ENCODE measurements around the gene DPF3. TPM values are rescaled to one million over a fixed set of nuclear protein-coding genes. Genes with fewer than 3 reads are reported as not detected.

DPF3 gene
- total RNA-seq, 4 donors from 2014 or later = under 0.01 to 2.7 (median 0.61) TPM; not detected in 1

GRCh38 chr14:72686101-72686500 lies 207.8 kb downstream of the DPF3 start:
- Histone ChIP-seq H3K27me3 (no peaks in the 10 kb centered on the region), H3K4me3 (no peak overlapping the region), H3K36me3 (no peaks in the 10 kb centered on the region), H3K27ac (no peak overlapping the region), H3K4me1 (no peaks in the 10 kb centered on the region), H3K9me3 (no peaks in the 10 kb centered on the region)
- intact Hi-C loops (cut with DNase I) = no loop called here
- DNase-seq = no peak
- TF ChIP-seq POLR2A (IDR thresholded peaks at IDR 0.05) = no peak
- WGBS, 2 donors = 33 to 45% methylated on average over 1 of the region's 1 CpG

GRCh38 chr14:72685456-72685855 lies 208.4 kb downstream of the DPF3 start:
- no peak for DNase-seq
- H3K9me3 ChIP-seq = no peaks in the 10 kb centered on the region
- TF ChIP-seq CTCF (IDR thresholded peaks at IDR 0.05) (no peak), POLR2A (IDR thresholded peaks at IDR 0.05) (no peak)
- no peaks in the 10 kb centered on the region for H3K4me1 ChIP-seq
- H3K27me3 ChIP-seq = no peaks in the 10 kb centered on the region
- intact Hi-C loops (cut with DNase I) = no loop called here
- H3K27ac ChIP-seq = no peak overlapping the region
- no peak overlapping the region for H3K4me3 ChIP-seq
- H3K36me3 ChIP-seq = no peaks in the 10 kb centered on the region
- 95 to 96% methylated on average over 3 of the region's 3 CpGs for WGBS, 2 donors

- TF ChIP-seq CTCF (IDR thresholded peaks at IDR 0.05) (no peak), POLR2A (IDR thresholded peaks at IDR 0.05) (no peak)
- no peak overlapping the region for H3K4me3 ChIP-seq
- DNase-seq = no peak
- no peak overlapping the region for H3K27ac ChIP-seq
- intact Hi-C loops (cut with DNase I) = no loop called here
- no peaks in the 10 kb centered on the region for H3K4me1 ChIP-seq
- WGBS, 2 donors = 60 to 68% methylated on average over 4 of the region's 4 CpGs
- H3K9me3 ChIP-seq = no peaks in the 10 kb centered on the region
- no peaks in the 10 kb centered on the region for H3K27me3 ChIP-seq
- H3K36me3 ChIP-seq = no peaks in the 10 kb centered on the region
Observed at GRCh38 chr14:72683787-72684186, 210.1 kb downstream of the DPF3 start.

GRCh38 chr14:72682188-72682587 lies 211.7 kb downstream of the DPF3 start:
- H3K36me3 ChIP-seq = no peaks in the 10 kb centered on the region
- no peak overlapping the region for H3K27ac ChIP-seq
- WGBS, 2 donors = 65 to 86% methylated on average over 5 of the region's 5 CpGs
- no peaks in the 10 kb centered on the region for H3K4me1 ChIP-seq
- no peaks in the 10 kb centered on the region for H3K9me3 ChIP-seq
- intact Hi-C loops (cut with DNase I) = no loop called here
- H3K27me3 ChIP-seq = no peaks in the 10 kb centered on the region
- no peak for DNase-seq
- TF ChIP-seq POLR2A (IDR thresholded peaks at IDR 0.05) (no peak), CTCF (IDR thresholded peaks at IDR 0.05) (no peak)
- no peak overlapping the region for H3K4me3 ChIP-seq

- 82% methylated on average over 6 to 7 of the region's 7 CpGs for WGBS, 2 donors
- TF ChIP-seq CTCF (IDR thresholded peaks at IDR 0.05) = no peak
- TF ChIP-seq POLR2A (IDR thresholded peaks at IDR 0.05) = no peak
- no peaks in the 10 kb centered on the region for H3K27me3 ChIP-seq
Observed at GRCh38 chr14:72680853-72681640, 212.9 kb downstream of the DPF3 start.

More at GRCh38 chr14:72680853-72681640, 212.9 kb downstream of the DPF3 start:
- intact Hi-C loops (cut with DNase I) = no loop called here
- H3K9me3 ChIP-seq = no peaks in the 10 kb centered on the region
- no peak for DNase-seq
- H3K27ac ChIP-seq = no peak overlapping the region
- H3K36me3 ChIP-seq = no peaks in the 10 kb centered on the region
- H3K4me1 ChIP-seq = no peaks in the 10 kb centered on the region
- no peak overlapping the region for H3K4me3 ChIP-seq

Measured in esophagus squamous epithelium (tissue), 5 donors.